ENCODE data around the gene NEK10. TPM values are rescaled to one million over a fixed set of nuclear protein-coding genes. Genes with fewer than 3 reads are reported as not detected.

The NEK10 gene
- total and polyA plus RNA-seq, 2 of the 13 experiments (the other 11 are each of a cell fraction or from before 2014, with no cell fraction given) = 2.8 to 14.2 TPM

- TF ChIP-seq ZNF878 (CRISPR knock-in tag; IDR thresholded peaks at IDR 0.05) (peak; percentile 32; the same call in 1 of the 2 replicates), PAX8 (CRISPR knock-in tag; IDR thresholded peaks at IDR 0.05; ENCODE audit: borderline replicate concordance) (no peak), FOXP1 (IDR thresholded peaks at IDR 0.05) (no peak), FOXP1 (CRISPR knock-in tag; IDR thresholded peaks at IDR 0.05) (peak; percentile 96), ZNF33B (CRISPR knock-in tag; IDR thresholded peaks at IDR 0.05) (no peak), PREB (CRISPR knock-in tag; IDR thresholded peaks at IDR 0.05) (no peak), SUZ12 (IDR thresholded peaks at IDR 0.05; ENCODE audit: low read depth, low read length) (no peak), SOX6 (IDR thresholded peaks at IDR 0.05) (no peak), SOX6 (CRISPR knock-in tag; IDR thresholded peaks at IDR 0.05) (peak; percentile 86), ISL2 (CRISPR knock-in tag; IDR thresholded peaks at IDR 0.05) (peak; percentile 84), ZBTB25 (CRISPR knock-in tag; IDR thresholded peaks at IDR 0.05) (no peak), AHR (CRISPR knock-in tag; IDR thresholded peaks at IDR 0.05) (no peak), ZNF343 (CRISPR knock-in tag; IDR thresholded peaks at IDR 0.05) (no peak), RXRB (CRISPR knock-in tag; IDR thresholded peaks at IDR 0.05; ENCODE audit: borderline replicate concordance) (peak; percentile 27; the same call in 1 of the 2 replicates), ZMYM2 (CRISPR knock-in tag; IDR thresholded peaks at IDR 0.05) (no peak), ZBED4 (CRISPR knock-in tag; IDR thresholded peaks at IDR 0.05; ENCODE audit: borderline replicate concordance) (no peak), HDAC6 (IDR thresholded peaks at IDR 0.05; ENCODE audit: low read depth, low read length) (no peak)
These were observed 238.4 kb downstream of the NEK10 start (continued) for GRCh38 chr3:27130796-27131195.

Data from HepG2 (cell line).